HT1080 (cell line): ENCODE results near the gene YWHAE. TPM values are rescaled to one million over a fixed set of nuclear protein-coding genes. Genes with fewer than 3 reads are reported as not detected.
A peak's percentile ranks its signal among the peaks of the same experiment; 100 is the strongest.
"Not testable (repeated sequence)": the region's sequence is repeated elsewhere in the genome, so short reads cannot be mapped to it uniquely, and the experiment has no call there.

ENCODE experiments used
- DNase-seq: peaks from one replicate; pipeline ENCODE4 v3.0.0-alpha.2; 2015; ENCODE audit warnings: low read depth
- polyA plus RNA-seq, 2 experiments: library from polyadenylated mRNA; depleted of rRNA; stranded (reverse); fragments of >200 nt; gene quantifications; 2 replicates each; pipeline ENCODE4 v1.2.3, GENCODE V29; 2015
- total RNA-seq: library from RNA; depleted of rRNA; stranded (reverse); fragments of >200 nt; shearing (Covaris generic); gene quantifications from 2 replicates; pipeline ENCODE4 v1.2.3, GENCODE V29; 2014; rRNA removed

Gene YWHAE
- total RNA-seq, result 320 and 381 TPM in 2 replicates
- 1,510 and 1,682 TPM in 2 replicates for polyA plus RNA-seq (2015; cell fraction: cytosol; rRNA removed)
- polyA plus RNA-seq (2015; cell fraction: nucleus; rRNA removed), result 932 and 1,047 TPM in 2 replicates

DNA sequence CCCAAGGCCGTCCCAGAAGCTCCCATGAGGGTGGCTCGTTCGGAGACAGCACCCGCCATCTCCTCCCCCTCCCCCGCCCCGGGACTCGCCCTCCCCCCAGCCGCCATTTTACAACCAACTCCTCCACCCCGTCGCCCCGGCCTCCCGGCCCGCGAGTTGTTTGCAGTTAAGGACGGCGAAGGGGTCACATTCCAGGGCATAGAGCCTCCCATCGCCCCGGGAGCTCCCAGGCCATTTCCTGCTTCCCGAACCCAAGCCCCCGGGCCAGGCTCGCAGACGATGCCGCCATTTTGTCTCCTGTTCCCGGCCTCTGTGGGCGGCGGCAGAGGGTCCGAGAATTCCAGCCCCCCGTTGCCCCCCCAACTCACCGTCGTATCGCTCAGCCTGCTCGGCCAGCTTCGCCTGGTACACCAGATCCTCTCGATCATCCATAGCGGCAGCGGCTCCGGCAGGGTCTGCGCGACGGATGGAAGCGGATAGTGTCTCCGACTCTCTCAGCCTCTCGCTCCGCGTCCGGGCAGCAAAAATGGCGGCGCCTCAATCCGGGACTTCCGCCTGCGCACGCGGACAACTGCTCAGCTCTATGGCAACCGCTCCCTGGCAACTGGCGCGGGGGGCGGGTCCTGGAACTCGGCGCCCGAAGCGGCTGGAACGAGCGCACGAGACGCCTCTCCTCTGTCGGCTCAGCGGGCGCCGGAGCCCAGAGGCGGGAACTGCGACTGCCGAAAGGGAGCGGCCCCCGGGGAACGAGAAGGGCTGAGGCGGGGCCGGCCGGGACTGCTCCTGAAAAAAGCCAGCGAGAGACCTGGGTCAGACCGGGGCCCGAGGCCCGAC is at the start of gene YWHAE:
Gene YWHAE (minus strand): TSS at position 544 of the 834 bp plus-strand sequence. CDS start 112 bp downstream, at position 432.
- peak; percentile 96 for DNase-seq

- DNase-seq, result no peak
Measured at GRCh38 chr17:1449412-1449967, 49.5 kb upstream of the YWHAE start.

GRCh38 chr17:1447052-1447451 is 47.0 kb upstream of the YWHAE start:
- DNase-seq, result peak; percentile 56

DNA sequence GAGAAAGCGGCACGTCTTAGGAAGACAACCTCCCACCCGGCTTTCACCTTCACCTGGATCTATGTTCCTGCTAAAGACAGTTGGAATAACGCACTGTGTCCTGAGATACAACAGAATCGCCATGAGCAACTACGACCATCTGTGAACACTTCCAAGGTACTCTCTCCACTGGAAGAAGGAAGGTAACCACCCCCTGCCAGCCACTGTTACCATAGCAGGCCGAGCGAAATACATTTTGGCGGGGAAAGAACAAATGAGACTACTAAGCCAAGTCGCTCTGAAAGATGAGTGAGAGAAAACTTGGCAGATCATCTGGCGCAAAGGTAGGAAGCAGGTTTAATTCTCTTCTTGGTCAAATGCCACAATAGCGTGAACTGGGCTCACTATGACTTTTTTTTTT is 46.2 kb upstream of the YWHAE start:
- DNase-seq, result no peak

GRCh38 chr17:1445695-1446094 is 45.7 kb upstream of the YWHAE start:
- DNase-seq, result not testable (repeated sequence)

DNA sequence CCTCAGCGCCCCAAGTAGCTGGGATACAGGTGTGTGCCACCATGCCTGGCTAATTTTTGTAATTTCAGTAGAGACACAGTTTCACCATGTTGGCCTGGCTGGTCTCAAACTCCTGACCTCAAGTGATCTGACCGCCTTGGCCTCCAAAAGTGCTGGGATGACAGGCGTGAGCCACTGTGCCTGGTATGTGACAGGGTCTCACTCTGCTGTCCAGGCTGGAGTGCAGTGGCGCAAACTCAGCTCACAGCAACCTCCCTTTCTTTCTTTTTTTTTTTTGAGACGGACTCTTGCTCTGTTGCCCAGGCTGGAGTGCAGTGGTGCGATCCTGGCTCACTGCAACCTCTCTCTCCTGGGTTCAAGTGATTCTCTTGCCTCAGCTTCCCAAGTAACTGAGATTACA is 42.7 kb upstream of the YWHAE start:
- not testable (repeated sequence) for DNase-seq

GRCh38 chr17:1442187-1442586 is 42.2 kb upstream of the YWHAE start:
- no peak for DNase-seq

- DNase-seq, result no peak
Measured at GRCh38 chr17:1440921-1441320, 40.9 kb upstream of the YWHAE start.

GRCh38 chr17:1438593-1439083 is 38.6 kb upstream of the YWHAE start:
- DNase-seq, result peak; percentile 59

- DNase-seq, result no peak
Measured at GRCh38 chr17:1435326-1435725, 35.3 kb upstream of the YWHAE start.

DNA sequence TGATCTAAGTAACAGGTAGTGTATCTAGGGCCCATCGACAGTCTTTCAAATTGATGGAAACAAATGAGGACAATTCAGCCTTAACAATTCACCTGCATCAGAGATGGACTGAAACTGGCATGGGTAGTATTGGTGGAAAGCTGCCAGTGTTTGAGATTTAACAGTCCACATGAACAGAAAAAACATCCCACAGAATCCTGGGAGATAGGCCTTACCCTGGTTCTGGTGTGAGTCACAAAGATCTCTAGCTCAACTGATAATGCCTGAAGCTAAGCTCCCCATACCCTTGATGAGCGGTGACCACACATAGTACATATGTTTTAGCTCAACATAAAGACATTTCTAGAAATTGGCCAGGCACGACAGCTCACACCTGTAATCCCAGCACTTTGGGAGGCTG is 34.1 kb upstream of the YWHAE start:
- DNase-seq, result no peak

GRCh38 chr17:1431631-1432104 is 31.6 kb upstream of the YWHAE start:
- no peak for DNase-seq

- no peak for DNase-seq
Measured at GRCh38 chr17:1423456-1424135, 23.6 kb upstream of the YWHAE start.

GRCh38 chr17:1422885-1423284 is 22.9 kb upstream of the YWHAE start:
- peak; percentile 96 for DNase-seq

DNA sequence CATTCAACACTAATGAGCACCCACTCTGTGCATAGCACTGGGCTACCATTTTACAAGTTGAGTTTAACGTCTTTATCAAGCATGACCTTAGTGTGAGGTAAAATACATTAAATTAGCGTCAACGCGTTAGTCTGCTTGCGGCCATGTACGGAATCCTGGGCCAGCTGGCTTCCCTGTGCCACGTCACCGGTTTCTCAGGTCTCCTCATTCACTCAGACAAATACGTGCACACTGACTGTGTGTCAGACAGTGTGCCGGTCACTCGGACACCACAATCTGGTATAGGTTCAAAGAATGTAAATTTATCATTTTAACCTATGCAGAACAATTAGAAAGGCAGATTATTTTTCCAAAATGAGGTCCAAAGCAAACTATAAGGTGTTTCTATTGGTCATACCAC is 21.4 kb upstream of the YWHAE start:
- no peak for DNase-seq

- no peak for DNase-seq
Measured at GRCh38 chr17:1420981-1421380, 21.0 kb upstream of the YWHAE start.

DNA sequence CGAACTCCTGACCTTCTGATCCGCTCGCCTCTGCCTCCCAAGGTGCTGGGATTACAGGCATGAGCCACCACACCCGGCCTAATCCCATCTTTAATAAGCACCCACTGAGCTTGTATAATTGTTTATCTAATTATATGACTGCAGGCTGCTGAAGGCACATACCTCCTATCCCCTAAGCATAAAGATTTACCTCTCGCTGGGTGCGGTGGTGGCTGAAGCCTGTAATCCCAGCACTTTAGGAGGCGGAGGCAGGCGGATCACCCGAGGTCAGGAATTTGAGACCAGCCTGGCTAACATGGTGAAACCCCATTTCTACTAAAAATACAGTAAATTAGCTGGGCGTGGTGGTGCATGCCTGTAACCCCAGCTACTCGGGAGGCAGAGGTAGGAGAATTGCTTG is 20.1 kb upstream of the YWHAE start:
- DNase-seq, result no peak

DNA sequence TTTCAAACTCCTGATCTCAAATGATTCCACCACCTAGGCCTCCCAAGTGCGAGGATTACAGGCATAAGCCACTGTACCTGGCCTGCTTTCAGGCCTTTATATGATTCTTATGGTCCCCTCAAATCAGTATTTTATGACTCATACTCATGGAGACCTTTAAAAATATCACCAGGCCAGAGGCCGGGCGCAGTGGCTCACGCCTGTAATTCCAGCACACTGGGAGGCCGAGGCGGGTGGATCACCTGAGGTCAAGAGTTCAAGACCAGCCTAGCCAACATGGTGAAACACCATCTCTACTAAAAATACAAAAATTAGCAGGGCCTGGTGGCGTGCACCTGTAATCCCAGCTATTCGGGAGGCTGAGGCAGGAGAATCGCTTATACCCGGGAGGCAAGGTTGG is 18.5 kb upstream of the YWHAE start:
- not testable (repeated sequence) for DNase-seq

GRCh38 chr17:1416414-1416813 is 16.4 kb upstream of the YWHAE start:
- no peak for DNase-seq

DNA sequence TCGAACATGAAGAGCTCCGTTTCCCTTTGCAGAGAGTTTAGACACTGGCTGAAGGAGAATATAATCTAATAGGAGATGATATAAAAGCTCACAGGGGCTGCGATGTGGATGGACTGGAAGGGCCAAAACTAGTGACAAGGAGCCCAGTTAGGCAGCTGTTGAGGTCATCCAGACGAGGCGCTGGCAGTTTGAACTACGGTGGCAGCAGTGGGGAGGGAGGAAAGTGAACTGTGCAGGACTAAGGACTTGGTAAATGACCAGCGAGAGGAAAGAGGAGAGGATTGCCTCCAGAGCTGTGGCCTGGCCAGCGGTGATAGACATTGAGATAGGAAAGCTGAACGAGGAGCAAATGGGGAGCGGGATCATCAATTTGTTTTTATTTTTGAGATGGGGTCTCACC is 14.6 kb upstream of the YWHAE start:
- no peak for DNase-seq

- DNase-seq, result no peak
Measured at GRCh38 chr17:1414001-1414574, 14.1 kb upstream of the YWHAE start.
